ENCODE data around the gene KDM4B. TPM values are rescaled to one million over a fixed set of nuclear protein-coding genes. Genes with fewer than 3 reads are reported as not detected.

Gene KDM4B
- polyA plus RNA-seq, 3 donors: 6.4 to 22.7 (median 12.7) TPM

DNA sequence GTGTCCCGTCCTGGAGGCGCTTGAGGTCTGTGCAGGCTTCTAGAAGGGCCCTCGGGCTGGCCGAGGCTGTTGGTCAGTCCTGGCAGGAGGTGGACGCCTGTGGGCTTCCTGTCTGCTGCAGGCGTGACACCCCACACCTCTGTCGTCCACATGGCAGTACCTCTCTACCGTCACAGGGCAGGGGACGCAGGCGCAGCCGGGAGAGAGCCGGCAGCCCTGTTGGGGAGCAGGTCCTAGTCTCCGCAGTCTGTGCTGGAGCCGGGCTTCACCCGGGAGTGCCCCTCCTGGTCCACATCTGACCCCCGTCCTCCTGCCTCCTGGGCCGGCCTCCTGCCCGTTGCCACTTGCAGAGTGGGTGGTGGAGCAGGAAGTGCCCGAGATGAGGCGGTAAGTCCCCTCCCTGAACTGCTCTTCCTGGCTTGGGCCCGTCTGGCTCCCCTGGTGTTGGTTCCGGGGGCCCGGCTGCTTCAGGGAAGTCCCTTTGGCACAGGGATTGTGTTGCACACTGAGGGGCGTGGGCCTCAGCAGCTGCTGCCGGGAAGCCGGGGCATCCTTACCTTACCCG is 106.0 kb downstream of the KDM4B start:
- H3K36me3 ChIP-seq (replicated peaks in 1 of 2; ENCODE audit: control insufficient read depth in 1 of 2, insufficient read depth in 2 of 2, low read length in 2 of 2): peaks cover 56 to 66% of the 10 kb centered on the region in 2 donors
- TF ChIP-seq, protein P1, sequence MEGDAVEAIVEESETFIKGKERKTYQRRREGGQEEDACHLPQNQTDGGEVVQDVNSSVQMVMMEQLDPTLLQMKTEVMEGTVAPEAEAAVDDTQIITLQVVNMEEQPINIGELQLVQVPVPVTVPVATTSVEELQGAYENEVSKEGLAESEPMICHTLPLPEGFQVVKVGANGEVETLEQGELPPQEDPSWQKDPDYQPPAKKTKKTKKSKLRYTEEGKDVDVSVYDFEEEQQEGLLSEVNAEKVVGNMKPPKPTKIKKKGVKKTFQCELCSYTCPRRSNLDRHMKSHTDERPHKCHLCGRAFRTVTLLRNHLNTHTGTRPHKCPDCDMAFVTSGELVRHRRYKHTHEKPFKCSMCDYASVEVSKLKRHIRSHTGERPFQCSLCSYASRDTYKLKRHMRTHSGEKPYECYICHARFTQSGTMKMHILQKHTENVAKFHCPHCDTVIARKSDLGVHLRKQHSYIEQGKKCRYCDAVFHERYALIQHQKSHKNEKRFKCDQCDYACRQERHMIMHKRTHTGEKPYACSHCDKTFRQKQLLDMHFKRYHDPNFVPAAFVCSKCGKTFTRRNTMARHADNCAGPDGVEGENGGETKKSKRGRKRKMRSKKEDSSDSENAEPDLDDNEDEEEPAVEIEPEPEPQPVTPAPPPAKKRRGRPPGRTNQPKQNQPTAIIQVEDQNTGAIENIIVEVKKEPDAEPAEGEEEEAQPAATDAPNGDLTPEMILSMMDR (IDR thresholded peaks at IDR 0.05): no peak
- WGBS (ENCODE audit: insufficient coverage): 63% methylated on average over 23 of the region's 27 CpGs
- no peak for DNase-seq
- Mint-ChIP-seq H3K27me3 (ENCODE audit: low read depth in 3 of 3) (peaks cover 5 to 15% (median 8%) of the 10 kb centered on the region in 3 donors), H3K9me3 (peaks cover 0 to 1% (median 0%) of the 10 kb centered on the region in 7 donors), H3K36me3 (peaks cover 51 to 69% of the 10 kb centered on the region in 2 donors), H3K4me1 (peaks cover 29% of the 10 kb centered on the region), H3K27ac (peak overlapping the region in 1 of 7 donors; percentile 36), H3K4me3 (no peak overlapping the region)
- no peak overlapping the region for H3K4me3 ChIP-seq (replicated peaks in 1 of 3; ENCODE audit: low read depth in 2 of 3, low read length in 3 of 3)
- H3K9ac ChIP-seq (ENCODE audit: insufficient read depth, low read length, poor library complexity, severe bottlenecking): no peak overlapping the region
- no peak overlapping the region for H3K27ac ChIP-seq (ENCODE audit: low read depth in 1 of 2, low read length in 2 of 2)
- no peak overlapping the region for H2AFZ ChIP-seq (ENCODE audit: insufficient read depth, low read depth, low read length, poor library complexity, severe bottlenecking)
- H3K9me3 ChIP-seq (replicated peaks in 1 of 2; ENCODE audit: control insufficient read depth in 1 of 2, insufficient read depth in 1 of 2, low read length in 2 of 2): no peaks in the 10 kb centered on the region
- H3K4me1 ChIP-seq (ENCODE audit: control insufficient read depth in 1 of 2, insufficient read depth in 2 of 2, low read length in 2 of 2): peaks cover 2 to 12% of the 10 kb centered on the region in 2 donors
- no peak overlapping the region for H3K4me2 ChIP-seq (replicated peaks; ENCODE audit: extremely low read depth, low read length, poor library complexity, severe bottlenecking)
- intact Hi-C loops (cut with micrococcal nuclease): no loop called here
- H3K79me2 ChIP-seq (ENCODE audit: insufficient read depth, low read length): no peaks in the 10 kb centered on the region
- H4K20me1 ChIP-seq (ENCODE audit: insufficient read depth, low read length): peaks cover 90% of the 10 kb centered on the region
- no peaks in the 10 kb centered on the region for H3K27me3 ChIP-seq (ENCODE audit: control insufficient read depth in 2 of 2, insufficient read depth in 2 of 2, low read length in 2 of 2)

GRCh38 chr19:5075597-5075996 is 106.7 kb downstream of the KDM4B start:
- Mint-ChIP-seq H3K27ac (no peak overlapping the region), H3K36me3 (peaks cover 53 to 69% of the 10 kb centered on the region in 2 donors), H3K4me1 (peaks cover 29% of the 10 kb centered on the region), H3K9me3 (peaks cover 0 to 1% (median 0%) of the 10 kb centered on the region in 7 donors), H3K4me3 (no peak overlapping the region), H3K27me3 (ENCODE audit: low read depth in 3 of 3) (peaks cover 5 to 15% (median 8%) of the 10 kb centered on the region in 3 donors)
- TF ChIP-seq, protein P1 (IDR thresholded peaks at IDR 0.05): no peak
- Histone ChIP-seq H3K9ac (ENCODE audit: insufficient read depth, low read length, poor library complexity, severe bottlenecking) (no peak overlapping the region), H3K36me3 (replicated peaks in 1 of 2; ENCODE audit: control insufficient read depth in 1 of 2, insufficient read depth in 2 of 2, low read length in 2 of 2) (peaks cover 62 to 68% of the 10 kb centered on the region in 2 donors), H3K4me1 (ENCODE audit: control insufficient read depth in 1 of 2, insufficient read depth in 2 of 2, low read length in 2 of 2) (peaks cover 2 to 12% of the 10 kb centered on the region in 2 donors), H3K79me2 (ENCODE audit: insufficient read depth, low read length) (no peaks in the 10 kb centered on the region), H4K20me1 (ENCODE audit: insufficient read depth, low read length) (peaks cover 83% of the 10 kb centered on the region), H3K4me3 (replicated peaks in 1 of 3; ENCODE audit: low read depth in 2 of 3, low read length in 3 of 3) (no peak overlapping the region), H3K9me3 (replicated peaks in 1 of 2; ENCODE audit: control insufficient read depth in 1 of 2, insufficient read depth in 1 of 2, low read length in 2 of 2) (no peaks in the 10 kb centered on the region), H3K4me2 (replicated peaks; ENCODE audit: extremely low read depth, low read length, poor library complexity, severe bottlenecking) (no peak overlapping the region), H3K27ac (ENCODE audit: low read depth in 1 of 2, low read length in 2 of 2) (no peak overlapping the region), H2AFZ (ENCODE audit: insufficient read depth, low read depth, low read length, poor library complexity, severe bottlenecking) (no peak overlapping the region), H3K27me3 (ENCODE audit: control insufficient read depth in 2 of 2, insufficient read depth in 2 of 2, low read length in 2 of 2) (no peaks in the 10 kb centered on the region)
- no peak for DNase-seq
- 40% methylated on average over 9 of the region's 13 CpGs for WGBS (ENCODE audit: insufficient coverage)
- intact Hi-C loops (cut with micrococcal nuclease): no loop called here

Data from CD14-positive monocyte (primary cell).